GM19023 (cell line): Measurements from ENCODE around the gene POLR2B.

Source experiments
- ATAC-seq: cut with Tn5 transposase; IDR thresholded peaks from one replicate; pipeline ENCODE4 v1.9.1; 2021; ENCODE audit warnings: mild to moderate bottlenecking, moderate library complexity; ENCODE audit not compliant: unreplicated experiment

POLR2B gene

GRCh38 chr4:57078685-57079521, 100.2 kb downstream of the POLR2B start:
- ATAC-seq = no peak
